Naive thymus-derived CD4-positive, alpha-beta T cell (primary cell): ENCODE results near the gene SHROOM2. TPM values are rescaled to one million over a fixed set of nuclear protein-coding genes. Genes with fewer than 3 reads are reported as not detected.

Source experiments
- ATAC-seq: fragments of 150-1000 bp; cut with Tn5 transposase; 2 replicates; pipeline ENCODE4 v1.10.0; 2021; ENCODE audit warnings: mild to moderate bottlenecking, moderate library complexity
- CTCF ChIA-PET: fragments of 350-600 bp; sonication (Branson Sonifier 250); formaldehyde crosslinking; loops from one replicate; lab custom pipeline; 2021; ENCODE audit warnings: antibody characterized with exemption; lab: Charles Lee
- POLR2A ChIA-PET: fragments of 350-600 bp; sonication (Branson Sonifier 250); formaldehyde crosslinking; loops from one replicate; lab custom pipeline; 2021; ENCODE audit warnings: antibody characterized with exemption, inconsistent platforms; lab: Charles Lee
- DNase-seq, 9 donors: peaks; one replicate each; pipeline versions ENCODE4 v3.0.0 to v3.0.0-alpha.2; 2020 to 2022; ENCODE audit warnings: mixed read lengths in 1 of 9
- H3K27ac ChIP-seq: one replicate; pipeline ENCODE4 v1.7.0; 2013; ENCODE audit warnings: mild to moderate bottlenecking, low read depth, low read length, moderate library complexity
- H3K27me3 ChIP-seq, 2 donors: one replicate each; pipeline ENCODE4 v1.7.0; 2013; ENCODE audit warnings: low read length in 2 of 2, mild to moderate bottlenecking in 2 of 2, moderate library complexity in 2 of 2; ENCODE audit not compliant: control insufficient read depth in 2 of 2, insufficient read depth in 2 of 2
- H3K36me3 ChIP-seq, 3 experiments: 1 replicate in 2 of 3; 2 replicates in 1 of 3; pipeline ENCODE4 v1.7.0; 2013; ENCODE audit warnings: low read length in 3 of 3, mild to moderate bottlenecking in 3 of 3, moderate library complexity in 1 of 3; ENCODE audit not compliant: insufficient read depth in 3 of 3, control insufficient read depth in 2 of 3
- H3K4me1 ChIP-seq, 2 donors: one replicate each; pipeline ENCODE4 v1.7.0; 2013; ENCODE audit warnings: low read length in 2 of 2, mild to moderate bottlenecking in 2 of 2, moderate library complexity in 1 of 2; ENCODE audit not compliant: control insufficient read depth in 2 of 2, insufficient read depth in 2 of 2
- H3K4me3 ChIP-seq: 2 replicates; pipeline ENCODE4 v1.7.0; 2013; ENCODE audit warnings: mild to moderate bottlenecking, low read length
- H3K9me3 ChIP-seq, 3 experiments: 1 replicate in 2 of 3; 2 replicates in 1 of 3; pipeline ENCODE4 v1.7.0; 2013; ENCODE audit warnings: low read length in 3 of 3; ENCODE audit not compliant: control insufficient read depth in 2 of 3
- H3K27ac Mint-ChIP-seq, 9 donors: one replicate each; pipeline ENCODE4 v1.8.0; 2020 to 2022; ENCODE audit warnings: mixed read lengths in 9 of 9, mild to moderate bottlenecking in 8 of 9, moderate library complexity in 5 of 9, inconsistent platforms in 2 of 9
- H3K27me3 Mint-ChIP-seq, 5 donors: one replicate each; pipeline ENCODE4 v1.8.0; 2021 to 2022; ENCODE audit warnings: mixed read lengths in 5 of 5, mild to moderate bottlenecking in 1 of 5
- H3K36me3 Mint-ChIP-seq, 5 donors: one replicate each; pipeline ENCODE4 v1.8.0; 2020 to 2022; ENCODE audit warnings: mixed read lengths in 5 of 5, mild to moderate bottlenecking in 3 of 5, inconsistent platforms in 1 of 5
- H3K4me1 Mint-ChIP-seq, 7 donors: one replicate each; pipeline ENCODE4 v1.8.0; 2020 to 2022; ENCODE audit warnings: mixed read lengths in 7 of 7, mild to moderate bottlenecking in 3 of 7, inconsistent platforms in 1 of 7
- H3K4me3 Mint-ChIP-seq, 10 donors: one replicate each; pipeline ENCODE4 v1.8.0; 2020 to 2022; ENCODE audit warnings: mild to moderate bottlenecking in 10 of 10, mixed read lengths in 10 of 10, moderate library complexity in 6 of 10, inconsistent platforms in 2 of 10
- H3K9me3 Mint-ChIP-seq, 11 donors: one replicate each; pipeline ENCODE4 v1.8.0; 2020 to 2022; ENCODE audit warnings: mixed read lengths in 11 of 11, mild to moderate bottlenecking in 4 of 11, inconsistent platforms in 1 of 11, moderate library complexity in 1 of 11
- intact Hi-C, 2 donors: fragments of 100-400 bp; cut with micrococcal nuclease; formaldehyde crosslinking; loops; one replicate each; pipeline ENCODE4 v1.15.1; 2023
- polyA plus RNA-seq, 2 donors: library from polyadenylated mRNA; unstranded; fragments of 300-500 nt; fragmentation: Illumina TruSeq; gene quantifications; one replicate each; pipeline ENCODE4 v1.2.3, GENCODE V29; 2021
- total RNA-seq, 6 experiments: library from RNA in 5 of 6; stranded (reverse) in 5 of 6; gene quantifications; 1 replicate in 5 of 6; 2 replicates in 1 of 6; pipeline ENCODE4 v1.2.3 and lab custom pipeline; 2021 to 2026

SHROOM2 gene
- total and polyA plus RNA-seq, 7 experiments from 2014 or later: not detected

DNA sequence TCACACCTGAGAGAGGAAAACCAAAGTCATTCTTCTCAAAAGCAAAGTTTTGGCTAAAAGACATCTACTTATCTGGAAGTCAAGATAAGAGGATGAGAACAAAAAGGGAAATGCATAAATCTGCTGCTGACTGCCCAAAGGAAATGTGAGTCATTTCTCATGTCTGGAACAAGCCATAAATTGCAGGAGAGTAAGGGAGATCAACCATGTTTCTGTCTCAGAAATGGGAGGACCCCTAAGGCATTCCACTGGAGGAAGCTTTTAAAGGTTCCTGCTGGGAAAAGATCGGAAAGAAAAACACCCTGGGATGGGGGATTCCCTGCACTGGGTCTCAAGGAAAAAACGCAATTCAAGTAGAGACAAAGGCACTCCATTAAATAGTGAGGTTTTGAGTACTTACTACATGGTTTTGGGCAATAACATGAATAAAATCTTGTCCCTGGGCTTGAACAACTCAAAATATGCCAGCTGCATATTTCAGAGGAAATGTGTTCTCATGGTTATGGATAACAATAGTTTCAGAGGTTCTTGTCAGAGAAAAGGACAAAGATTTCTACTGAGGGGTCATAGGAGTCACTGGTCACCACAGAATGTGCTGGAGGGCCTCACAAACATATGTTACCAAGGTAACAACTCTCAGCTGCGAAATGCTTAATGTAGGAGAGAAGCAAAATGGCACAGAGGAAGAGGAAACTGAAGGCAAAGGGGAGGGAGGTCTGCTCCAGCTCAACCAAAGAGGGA, 39.9 kb upstream of the SHROOM2 start:
- Mint-ChIP-seq H3K36me3 (peaks cover 0 to 11% (median 6%) of the 10 kb centered on the region in 5 donors), H3K4me3 (peak overlapping the region in 1 of 10 donors; percentile 30)
- ATAC-seq: no peak

DNA sequence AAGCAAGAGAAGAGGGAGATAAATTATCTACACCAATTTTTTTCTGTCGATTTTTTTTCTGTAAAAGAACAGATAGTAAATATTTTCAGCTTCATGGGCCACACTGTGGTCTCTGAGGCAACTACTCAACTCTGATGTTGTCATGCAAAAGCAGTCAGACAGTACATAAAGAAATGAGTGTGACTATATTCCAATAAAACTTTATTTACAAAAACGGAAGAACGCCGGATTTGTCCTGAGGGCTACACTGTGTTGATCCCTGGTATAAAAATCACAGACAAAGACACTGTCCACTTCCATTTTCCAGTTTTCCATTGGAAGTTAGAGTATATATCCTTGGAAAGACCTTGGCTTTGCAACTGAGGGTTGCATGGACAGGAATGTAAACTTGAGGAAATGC, 38.6 kb upstream of the SHROOM2 start:
- no peak overlapping the region for H3K4me3 ChIP-seq
- POLR2A ChIA-PET: no interaction called here

More for the DNA sequence above, 39.9 kb upstream of the SHROOM2 start:
- ChIA-PET POLR2A (no interaction called here), CTCF (no interaction called here)
- Histone ChIP-seq H3K4me1 (peaks cover 0 to 3% of the 10 kb centered on the region in 2 donors), H3K4me3 (no peak overlapping the region), H3K36me3 (no peaks in the 10 kb centered on the region), H3K27me3 (no peaks in the 10 kb centered on the region), H3K9me3 (no peaks in the 10 kb centered on the region), H3K27ac (no peak overlapping the region)
- DNase-seq: no peak
- intact Hi-C loops: no loop called here
- peaks cover 0 to 3% (median 0%) of the 10 kb centered on the region in 5 donors for H3K27me3 Mint-ChIP-seq
- H3K9me3 Mint-ChIP-seq: peaks cover 0 to 26% (median 9%) of the 10 kb centered on the region in 11 donors
- H3K27ac Mint-ChIP-seq: no peak overlapping the region
- H3K4me1 Mint-ChIP-seq: peaks cover 11 to 20% (median 17%) of the 10 kb centered on the region in 7 donors

DNA sequence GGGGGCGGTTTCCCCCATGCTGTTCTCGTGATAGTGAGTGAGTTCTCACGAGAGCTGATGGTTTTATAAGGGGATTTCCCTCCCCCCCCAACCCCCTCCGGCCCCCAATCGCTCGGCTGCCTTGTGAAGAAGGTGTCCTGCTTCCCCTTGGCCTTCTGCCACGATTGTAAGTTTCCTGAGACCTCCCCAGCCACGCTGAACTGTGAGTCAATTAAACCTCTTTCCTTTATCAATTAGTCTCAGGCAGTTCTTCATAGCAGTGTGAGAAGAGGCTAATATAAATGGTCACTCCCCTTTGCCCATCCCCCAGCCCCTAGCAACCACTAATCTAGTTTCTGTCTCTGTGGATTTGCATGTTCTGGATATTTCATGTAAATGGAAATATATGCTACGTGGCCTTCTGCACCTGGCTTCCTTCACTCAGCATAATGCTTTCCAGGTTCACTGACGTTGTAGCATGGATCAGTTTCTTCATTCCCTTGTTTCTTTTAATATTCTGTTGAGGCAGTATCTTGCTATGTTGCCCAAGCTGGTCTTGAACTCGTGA, 37.0 kb upstream of the SHROOM2 start:
- Mint-ChIP-seq H3K27ac (no peak overlapping the region), H3K4me3 (no peak overlapping the region), H3K4me1 (peaks cover 13 to 20% (median 17%) of the 10 kb centered on the region in 7 donors), H3K27me3 (peaks cover 0 to 7% (median 0%) of the 10 kb centered on the region in 5 donors), H3K9me3 (peaks cover 0 to 21% (median 9%) of the 10 kb centered on the region in 11 donors), H3K36me3 (peaks cover 0 to 11% (median 6%) of the 10 kb centered on the region in 5 donors)
- Histone ChIP-seq H3K9me3 (no peaks in the 10 kb centered on the region), H3K36me3 (no peaks in the 10 kb centered on the region), H3K27me3 (no peaks in the 10 kb centered on the region), H3K27ac (no peak overlapping the region), H3K4me1 (peaks cover 0 to 3% of the 10 kb centered on the region in 2 donors), H3K4me3 (no peak overlapping the region)
- intact Hi-C loops: no loop called here
- ChIA-PET CTCF (no interaction called here), POLR2A (no interaction called here)
- ATAC-seq (no peak), DNase-seq (no peak)

More for the DNA sequence above, 38.6 kb upstream of the SHROOM2 start:
- Mint-ChIP-seq H3K27ac (no peak overlapping the region), H3K4me3 (no peak overlapping the region), H3K27me3 (peaks cover 0 to 5% (median 0%) of the 10 kb centered on the region in 5 donors), H3K9me3 (peaks cover 0 to 26% (median 9%) of the 10 kb centered on the region in 11 donors), H3K36me3 (peaks cover 0 to 11% (median 6%) of the 10 kb centered on the region in 5 donors), H3K4me1 (peaks cover 12 to 20% (median 17%) of the 10 kb centered on the region in 7 donors)
- intact Hi-C loops: no loop called here
- CTCF ChIA-PET: interaction anchor here (0.6 kb wide), 1 partner anchor 383 kb away, joined by 3 read pairs; no protein-coding TSS in a partner anchor
- H3K4me1 ChIP-seq: peaks cover 0 to 3% of the 10 kb centered on the region in 2 donors
- ATAC-seq (no peak), DNase-seq (no peak)
- H3K36me3 ChIP-seq: no peaks in the 10 kb centered on the region
- no peaks in the 10 kb centered on the region for H3K27me3 ChIP-seq
- no peaks in the 10 kb centered on the region for H3K9me3 ChIP-seq
- H3K27ac ChIP-seq: no peak overlapping the region

GRCh38 chrX:9757366-9757765, 28.9 kb upstream of the SHROOM2 start:
- peaks cover 0 to 21% (median 1%) of the 10 kb centered on the region in 11 donors for H3K9me3 Mint-ChIP-seq
- ATAC-seq (no peak), DNase-seq (no peak)
- no peak overlapping the region for H3K27ac ChIP-seq
- intact Hi-C loops: no loop called here
- H3K27me3 ChIP-seq: no peaks in the 10 kb centered on the region
- no peaks in the 10 kb centered on the region for H3K4me1 ChIP-seq
- H3K4me3 Mint-ChIP-seq: no peak overlapping the region
- H3K36me3 Mint-ChIP-seq: no peaks in the 10 kb centered on the region
- no peak overlapping the region for H3K27ac Mint-ChIP-seq
- no peaks in the 10 kb centered on the region for H3K36me3 ChIP-seq
- H3K9me3 ChIP-seq: no peaks in the 10 kb centered on the region
- H3K4me3 ChIP-seq: no peak overlapping the region
- peaks cover 0 to 10% (median 5%) of the 10 kb centered on the region in 5 donors for H3K27me3 Mint-ChIP-seq
- ChIA-PET POLR2A (no interaction called here), CTCF (no interaction called here)
- H3K4me1 Mint-ChIP-seq: peaks cover 0 to 2% (median 0%) of the 10 kb centered on the region in 7 donors

DNA sequence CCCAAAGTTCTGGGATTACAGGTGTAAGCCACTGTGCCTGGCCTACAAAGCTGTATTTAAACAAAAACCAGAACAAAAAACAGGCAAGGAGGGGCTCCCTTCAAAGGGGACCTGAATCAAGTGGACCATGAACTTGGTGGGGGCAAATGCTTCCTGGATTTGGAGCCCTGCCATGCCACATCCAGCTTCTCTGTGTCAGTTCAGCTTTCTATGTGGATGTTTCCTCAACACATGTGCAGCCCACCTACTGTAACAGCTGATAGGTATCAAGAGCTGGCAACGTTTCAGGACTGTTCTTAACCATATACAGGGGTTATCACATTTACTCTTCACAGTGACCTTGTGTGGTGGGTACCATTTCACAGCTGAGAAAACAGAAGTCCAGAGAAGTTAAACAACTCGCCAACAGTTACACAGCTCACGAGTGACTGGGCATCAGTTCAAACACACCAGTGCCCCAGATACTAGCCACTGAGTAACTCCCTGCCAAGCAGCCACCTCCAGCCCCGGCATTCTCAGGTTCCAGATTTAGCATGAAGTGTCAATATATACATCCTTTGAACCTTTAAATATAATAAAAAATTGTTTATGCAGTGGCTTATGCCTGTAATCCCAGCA, 28.1 kb upstream of the SHROOM2 start:
- Mint-ChIP-seq H3K4me3 (no peak overlapping the region), H3K27me3 (peaks cover 0 to 10% (median 6%) of the 10 kb centered on the region in 5 donors), H3K9me3 (peaks cover 0 to 21% (median 1%) of the 10 kb centered on the region in 11 donors), H3K4me1 (no peaks in the 10 kb centered on the region), H3K27ac (no peak overlapping the region), H3K36me3 (no peaks in the 10 kb centered on the region)
- DNase-seq (no peak), ATAC-seq (no peak)
- intact Hi-C loops: no loop called here
- Histone ChIP-seq H3K27me3 (no peaks in the 10 kb centered on the region), H3K9me3 (no peaks in the 10 kb centered on the region), H3K27ac (no peak overlapping the region), H3K4me1 (no peaks in the 10 kb centered on the region), H3K36me3 (no peaks in the 10 kb centered on the region), H3K4me3 (no peak overlapping the region)
- CTCF ChIA-PET: no interaction called here
- POLR2A ChIA-PET: no interaction called here

DNA sequence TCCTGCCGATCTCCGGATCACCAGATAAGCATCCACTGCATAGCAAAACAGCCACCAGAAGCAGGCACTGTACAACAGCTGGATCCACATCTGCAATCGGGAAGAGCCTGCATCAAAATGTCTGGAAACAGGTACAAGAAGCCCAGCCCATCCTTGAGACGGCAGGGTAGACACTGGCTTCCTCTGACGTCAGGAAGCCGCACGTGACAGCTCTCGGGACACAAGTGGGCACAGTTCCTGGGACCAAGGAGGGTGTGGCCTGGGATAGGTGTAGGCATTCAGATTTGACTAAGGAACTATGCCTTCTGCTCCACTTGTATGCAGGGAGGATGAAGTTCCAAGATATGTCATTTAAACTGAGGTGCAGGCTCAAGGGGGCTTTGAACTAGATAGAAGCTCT, 26.9 kb upstream of the SHROOM2 start:
- no peak overlapping the region for H3K4me3 Mint-ChIP-seq
- no peak overlapping the region for H3K27ac ChIP-seq
- H3K27me3 Mint-ChIP-seq: peaks cover 4 to 14% (median 9%) of the 10 kb centered on the region in 5 donors
- no peaks in the 10 kb centered on the region for H3K4me1 Mint-ChIP-seq
- H3K9me3 ChIP-seq: no peaks in the 10 kb centered on the region
- intact Hi-C loops: no loop called here
- H3K27ac Mint-ChIP-seq: no peak overlapping the region
- H3K4me3 ChIP-seq: no peak overlapping the region
- DNase-seq: no peak
- peaks cover 0 to 21% (median 1%) of the 10 kb centered on the region in 11 donors for H3K9me3 Mint-ChIP-seq
- ChIA-PET CTCF (no interaction called here), POLR2A (no interaction called here)
- ATAC-seq: no peak
- H3K36me3 ChIP-seq: no peaks in the 10 kb centered on the region
- H3K27me3 ChIP-seq: no peaks in the 10 kb centered on the region
- no peaks in the 10 kb centered on the region for H3K4me1 ChIP-seq
- H3K36me3 Mint-ChIP-seq: no peaks in the 10 kb centered on the region
